Fibroblast of the aortic adventitia (primary cell): ENCODE data around the gene KRTAP12-1. TPM values are rescaled to one million over a fixed set of nuclear protein-coding genes. Genes with fewer than 3 reads are reported as not detected.

Experiments
- DNase-seq: peaks from one replicate; pipeline ENCODE4 v3.0.0-alpha.2; 2010; ENCODE audit warnings: low read depth
- H3K4me3 ChIP-seq: 2 replicates; pipeline ENCODE4 v1.5.1; 2011; ENCODE audit warnings: low read depth, mild to moderate bottlenecking, control low read depth, low read length, moderate library complexity
- total RNA-seq: library from RNA; depleted of rRNA; stranded (reverse); fragments of >200 nt; gene quantifications from 2 replicates; pipeline ENCODE4 v1.2.3, GENCODE V29; 2012; ENCODE audit warnings: low replicate concordance
- TF ChIP-seq, protein P1 (sequence below): IDR thresholded peaks from 2 replicates; pipeline ENCODE4 v1.5.1; 2011; ENCODE audit warnings: mild to moderate bottlenecking, low read length, control low read depth, inconsistent platforms; ENCODE audit not compliant: insufficient read depth

The KRTAP12-1 gene
- total RNA-seq, 1 donor = not detected

DNA sequence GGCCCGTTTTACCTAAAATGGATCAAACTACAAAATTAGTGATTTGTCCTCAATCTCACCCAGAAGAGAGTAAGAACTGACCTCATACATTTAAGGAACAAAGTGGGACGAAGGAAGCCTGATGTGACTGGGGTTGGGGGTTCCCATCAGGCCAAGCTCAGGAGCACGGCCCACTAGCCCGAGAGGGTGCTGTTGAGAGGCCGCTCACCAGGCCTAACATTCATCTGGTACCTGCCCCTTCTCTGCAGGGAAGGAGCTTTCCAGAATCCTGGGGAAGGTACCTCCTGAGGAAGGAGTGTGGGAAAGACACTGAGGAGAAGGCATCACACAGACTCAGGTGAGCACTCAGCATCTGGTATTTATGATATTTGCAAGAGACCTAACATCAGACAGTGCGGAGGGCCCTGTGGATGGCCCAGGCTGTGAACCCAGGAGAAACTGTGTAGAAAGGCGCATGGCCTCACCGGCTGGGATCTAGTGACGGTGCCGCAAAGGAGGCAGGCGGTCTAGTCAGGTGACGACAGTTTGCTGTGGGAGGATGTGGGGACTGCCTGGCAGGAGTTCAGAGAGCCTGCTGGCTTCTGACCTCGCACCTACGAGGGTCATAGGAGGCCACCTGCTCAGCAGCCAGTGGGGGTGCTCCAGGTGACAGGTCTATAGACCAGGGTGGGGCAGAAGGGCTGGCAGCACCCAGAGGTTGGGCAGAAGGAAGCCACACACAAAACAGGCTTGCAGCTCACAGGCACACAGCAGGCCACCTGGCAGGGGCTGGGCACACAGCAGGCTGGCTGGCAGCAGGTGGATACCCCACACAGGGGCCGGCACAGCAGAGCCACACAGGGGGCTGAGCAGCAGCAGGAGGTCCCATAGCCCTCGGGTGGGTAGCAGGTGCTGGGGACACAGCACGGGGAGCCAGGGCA, 28.0 kb downstream of the KRTAP12-1 start:
- H3K4me3 ChIP-seq = no peak overlapping the region
- TF ChIP-seq, protein P1, sequence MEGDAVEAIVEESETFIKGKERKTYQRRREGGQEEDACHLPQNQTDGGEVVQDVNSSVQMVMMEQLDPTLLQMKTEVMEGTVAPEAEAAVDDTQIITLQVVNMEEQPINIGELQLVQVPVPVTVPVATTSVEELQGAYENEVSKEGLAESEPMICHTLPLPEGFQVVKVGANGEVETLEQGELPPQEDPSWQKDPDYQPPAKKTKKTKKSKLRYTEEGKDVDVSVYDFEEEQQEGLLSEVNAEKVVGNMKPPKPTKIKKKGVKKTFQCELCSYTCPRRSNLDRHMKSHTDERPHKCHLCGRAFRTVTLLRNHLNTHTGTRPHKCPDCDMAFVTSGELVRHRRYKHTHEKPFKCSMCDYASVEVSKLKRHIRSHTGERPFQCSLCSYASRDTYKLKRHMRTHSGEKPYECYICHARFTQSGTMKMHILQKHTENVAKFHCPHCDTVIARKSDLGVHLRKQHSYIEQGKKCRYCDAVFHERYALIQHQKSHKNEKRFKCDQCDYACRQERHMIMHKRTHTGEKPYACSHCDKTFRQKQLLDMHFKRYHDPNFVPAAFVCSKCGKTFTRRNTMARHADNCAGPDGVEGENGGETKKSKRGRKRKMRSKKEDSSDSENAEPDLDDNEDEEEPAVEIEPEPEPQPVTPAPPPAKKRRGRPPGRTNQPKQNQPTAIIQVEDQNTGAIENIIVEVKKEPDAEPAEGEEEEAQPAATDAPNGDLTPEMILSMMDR = no peak
- DNase-seq = no peak

DNA sequence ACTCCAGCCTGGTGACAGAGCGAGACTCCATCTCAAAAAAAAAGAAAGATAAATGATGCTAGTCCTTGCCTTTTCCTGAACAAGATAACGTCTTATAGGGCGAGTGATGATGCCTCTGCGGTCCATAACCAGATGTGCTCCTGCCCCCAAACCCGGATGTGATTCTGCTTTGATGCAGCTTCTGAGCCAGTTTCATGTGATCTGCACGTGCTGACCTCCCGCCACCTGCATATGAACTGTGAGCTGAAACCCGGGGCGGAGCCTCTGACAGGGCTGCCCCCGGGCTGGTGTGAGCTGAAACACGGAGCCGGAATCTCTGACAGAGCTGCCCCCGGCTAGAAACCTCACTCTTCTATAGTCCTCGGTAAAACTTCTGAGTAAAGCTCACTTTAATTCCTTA, 28.8 kb downstream of the KRTAP12-1 start:
- DNase-seq = no peak
- TF ChIP-seq, protein P1 = no peak
- no peak overlapping the region for H3K4me3 ChIP-seq

DNA sequence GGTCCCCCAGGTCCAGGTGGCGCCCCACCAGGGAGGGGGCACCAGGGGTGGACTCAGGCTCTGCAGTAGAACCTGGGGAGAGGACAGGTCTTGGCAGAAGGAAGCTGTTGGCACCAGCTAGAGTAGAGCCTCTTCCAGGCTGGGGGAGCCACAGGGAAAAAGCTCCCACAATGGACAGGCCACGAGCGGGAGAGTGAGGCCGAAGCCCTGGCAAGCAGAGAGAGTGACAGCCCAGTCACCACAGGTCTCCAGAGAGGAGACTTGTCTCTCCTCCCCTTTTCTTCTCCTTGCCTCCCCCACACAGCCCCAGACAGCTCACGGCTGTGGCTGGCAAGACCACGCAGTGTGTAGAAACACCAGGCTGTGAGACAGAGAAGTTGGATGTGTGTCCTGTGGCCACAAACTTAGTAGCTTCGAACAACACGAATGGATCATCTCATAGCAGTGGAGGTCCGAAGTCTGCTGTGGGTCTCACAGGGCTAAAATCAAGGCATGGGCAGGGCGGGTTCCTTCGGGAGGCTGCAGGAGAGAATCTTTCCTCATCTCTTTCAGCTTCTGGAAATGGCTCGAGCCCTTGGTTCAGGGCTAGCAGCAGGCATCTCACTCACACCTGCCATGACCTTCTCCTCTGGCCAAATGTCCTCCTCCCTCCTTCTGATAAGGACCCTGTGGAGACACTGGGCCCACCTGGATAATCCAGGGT, 30.8 kb downstream of the KRTAP12-1 start:
- no peak for DNase-seq
- no peak overlapping the region for H3K4me3 ChIP-seq
- TF ChIP-seq, protein P1 = no peak

DNA sequence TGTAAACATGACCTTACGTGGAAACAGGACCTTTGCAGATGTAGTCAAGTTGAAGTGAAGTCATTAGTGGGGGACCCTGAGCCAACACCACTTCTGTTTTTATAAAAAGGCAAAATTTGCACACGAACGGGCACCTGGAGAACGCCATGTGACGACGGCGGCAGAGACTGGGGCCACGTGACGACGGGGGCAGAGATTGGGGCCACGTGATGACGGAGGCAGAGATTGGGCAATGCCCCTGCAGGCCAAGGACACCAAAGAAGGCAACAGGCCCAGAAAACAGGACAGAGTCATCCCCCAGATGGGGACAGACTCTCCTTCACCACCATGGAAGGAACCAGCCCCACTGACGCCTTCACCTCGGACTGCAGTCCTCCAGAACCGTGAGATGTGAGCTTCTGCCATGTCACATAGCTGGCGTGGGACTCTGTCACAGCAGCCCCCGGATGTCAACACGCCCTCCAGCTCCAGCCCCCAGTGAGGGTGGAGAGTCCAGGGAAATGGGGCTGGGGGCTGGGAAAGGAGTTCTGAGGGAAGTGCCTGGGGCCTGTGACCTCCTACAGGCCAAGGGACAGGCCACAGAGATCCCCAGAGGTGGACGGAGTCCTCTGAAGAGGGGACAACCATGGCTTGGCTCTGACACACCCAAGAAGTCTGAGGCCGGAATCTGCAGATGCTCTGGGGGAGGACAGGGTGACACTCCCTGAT, 31.5 kb downstream of the KRTAP12-1 start:
- DNase-seq = no peak
- TF ChIP-seq, protein P1 = no peak
- no peak overlapping the region for H3K4me3 ChIP-seq

DNA sequence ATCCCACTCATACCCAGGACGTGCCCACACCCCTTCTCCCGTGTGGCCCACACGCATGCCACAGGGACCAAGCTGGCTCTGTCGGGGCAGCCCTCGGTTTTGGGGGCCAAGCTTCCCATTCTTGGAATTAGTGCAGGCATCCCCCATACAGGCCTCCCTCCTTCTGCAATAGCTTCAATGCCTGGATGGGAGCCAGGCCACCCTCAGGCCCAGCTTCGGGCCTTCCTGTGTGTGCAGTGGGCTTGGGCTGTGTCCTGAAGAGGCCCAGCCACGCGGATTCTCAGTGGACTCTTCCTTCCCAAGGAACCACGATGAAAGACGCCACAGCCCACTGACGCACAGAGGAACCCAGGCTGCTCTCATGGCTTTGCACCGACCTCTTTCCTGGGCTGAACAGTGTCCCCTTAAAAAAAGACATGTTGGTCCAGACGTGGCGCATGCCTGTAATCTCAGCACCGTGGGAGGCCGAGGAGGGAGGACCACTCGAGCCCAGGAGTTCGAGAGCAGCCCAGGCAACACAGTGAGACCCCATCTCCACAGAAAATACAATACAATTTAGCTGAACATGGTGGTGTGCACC, 32.4 kb downstream of the KRTAP12-1 start:
- TF ChIP-seq, protein P1 = no peak
- no peak for DNase-seq
- no peak overlapping the region for H3K4me3 ChIP-seq

DNA sequence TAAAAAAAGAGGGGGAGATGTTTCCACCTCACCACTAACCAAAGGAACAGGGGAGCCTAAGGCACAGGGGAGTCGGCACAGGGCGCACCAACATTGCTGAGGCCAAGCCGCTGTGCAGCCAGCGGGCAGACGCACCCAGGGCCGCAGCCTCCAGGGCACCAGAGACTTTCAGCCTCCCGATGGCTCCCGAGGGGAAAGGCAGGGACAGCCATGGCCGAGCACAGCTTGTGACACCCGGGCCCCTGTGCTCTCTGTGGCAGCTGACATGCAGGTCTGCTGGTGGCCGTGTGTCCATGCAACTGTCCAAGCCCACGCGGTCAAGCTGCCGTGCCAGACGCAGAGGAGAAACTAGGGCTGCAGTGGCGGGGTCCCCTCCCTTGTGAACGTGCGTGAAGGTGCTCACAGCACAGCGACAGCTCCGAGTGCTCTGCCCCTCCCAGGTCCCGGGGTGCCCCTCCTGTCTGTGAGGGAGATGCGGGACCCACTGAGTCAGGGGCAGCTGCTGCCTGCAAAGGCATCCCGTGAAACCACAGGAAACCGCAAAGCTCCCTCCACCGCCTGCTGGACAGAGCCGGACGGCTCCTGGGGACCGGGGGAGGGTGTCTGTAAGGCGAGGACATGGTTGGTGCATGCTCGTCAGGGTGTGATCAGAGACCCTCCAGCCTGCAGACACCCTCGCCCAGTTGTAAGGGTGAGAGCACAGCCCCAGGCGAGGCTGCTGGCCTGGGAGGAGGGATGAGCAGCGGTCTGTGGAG, 33.2 kb downstream of the KRTAP12-1 start:
- TF ChIP-seq, protein P1 = no peak
- no peak overlapping the region for H3K4me3 ChIP-seq
- no peak for DNase-seq
